ENCODE measurements around the gene EAPP. TPM values are rescaled to one million over a fixed set of nuclear protein-coding genes. Genes with fewer than 3 reads are reported as not detected.

The EAPP gene
- total RNA-seq, 1 experiment from 2014 or later = 32.2 TPM

GRCh38 chr14:34484726-34485125 lies 54.8 kb downstream of the EAPP start (continued):
- TF ChIP-seq CTCF (IDR thresholded peaks at IDR 0.05 in 2 of 3, conservative IDR thresholded peaks at IDR 0.05 in 1 of 3; ENCODE audit: borderline replicate concordance in 1 of 3, insufficient read depth in 1 of 3, low read depth in 2 of 3, low read length in 2 of 3) = no peak

- Histone ChIP-seq H3K4me2 (ENCODE audit: low read length) (no peak overlapping the region), H3K79me2 (ENCODE audit: insufficient read depth, low read length) (no peaks in the 10 kb centered on the region), H4K20me1 (ENCODE audit: insufficient read depth) (no peaks in the 10 kb centered on the region), H2AFZ (ENCODE audit: low read depth, low read length, poor library complexity, severe bottlenecking) (no peak overlapping the region), H3K9ac (ENCODE audit: low read length) (no peak overlapping the region), H3K27ac (ENCODE audit: low read depth, low read length) (no peak overlapping the region), H3K9me3 (ENCODE audit: control insufficient read depth in 1 of 2, insufficient read depth in 1 of 2, low read depth in 1 of 2, low read length in 2 of 2) (no peaks in the 10 kb centered on the region), H3K27me3 (ENCODE audit: insufficient read depth, low read length) (no peaks in the 10 kb centered on the region), H3K36me3 (ENCODE audit: control insufficient read depth in 1 of 2, insufficient read depth in 2 of 2, low read length in 2 of 2) (no peaks in the 10 kb centered on the region), H3K4me1 (ENCODE audit: control insufficient read depth in 1 of 2, insufficient read depth in 2 of 2, low read length in 2 of 2) (no peaks in the 10 kb centered on the region), H3K9me2 (ENCODE audit: insufficient read depth) (no peaks in the 10 kb centered on the region), H3K4me3 (replicated peaks in 1 of 2; ENCODE audit: low read depth in 1 of 2, low read length in 2 of 2) (no peak overlapping the region)
- ChIA-PET CTCF (no interaction called here), POLR2A (interaction anchor here (0.6 kb wide), 1 partner anchor 814 kb away, joined by 4 read pairs; no protein-coding TSS in a partner anchor), RAD21 (ENCODE audit: low non-redundant PET in 1 of 2, low total read pairs in 2 of 2, uncharacterized antibody in 2 of 2, unreplicated experiment in 2 of 2) (no interaction called here)
- DNase-seq (ENCODE audit: low read depth, low spot score) (no peak), ATAC-seq (no peak)
- no TSS peak for BruUV-seq (replicated peaks)
- TF ChIP-seq YY1 (IDR thresholded peaks at IDR 0.05; ENCODE audit: extremely low read depth, insufficient replicate concordance, low read depth, low read length) = no peak
- no peak for TF ChIP-seq CBX3 (IDR thresholded peaks at IDR 0.05; ENCODE audit: low read depth)
- no peak for TF ChIP-seq POLR2AphosphoS5 (IDR thresholded peaks at IDR 0.05; ENCODE audit: low read depth, low read length)
- no peak for TF ChIP-seq MAX (IDR thresholded peaks at IDR 0.05)
- no peak for TF ChIP-seq EGR1 (IDR thresholded peaks at IDR 0.05; ENCODE audit: low read depth)
- TF ChIP-seq FOSL1 (IDR thresholded peaks at IDR 0.05; ENCODE audit: low read depth) = no peak
- no peak for TF ChIP-seq TCF7L2 (IDR thresholded peaks at IDR 0.05; ENCODE audit: borderline replicate concordance, extremely low read depth, insufficient read depth, insufficient read length)
- TF ChIP-seq EZH2phosphoT487 (IDR thresholded peaks at IDR 0.05; ENCODE audit: borderline replicate concordance) = no peak
- no peak for TF ChIP-seq EZH2 (IDR thresholded peaks at IDR 0.05)
- TF ChIP-seq CTCF (IDR thresholded peaks at IDR 0.05 in 2 of 3, conservative IDR thresholded peaks at IDR 0.05 in 1 of 3; ENCODE audit: borderline replicate concordance in 1 of 3, insufficient read depth in 1 of 3, low read depth in 2 of 3, low read length in 2 of 3) = no peak
- TF ChIP-seq SP1 (IDR thresholded peaks at IDR 0.05; ENCODE audit: low read depth) = no peak
- TF ChIP-seq ATF3 (IDR thresholded peaks at IDR 0.05) = no peak
- TF ChIP-seq RAD21 (IDR thresholded peaks at IDR 0.05; ENCODE audit: low read depth) = no peak
- TF ChIP-seq JUND (IDR thresholded peaks at IDR 0.05) = no peak
- TF ChIP-seq ZFX (IDR thresholded peaks at IDR 0.05) = no peak
- intact Hi-C loops (cut with micrococcal nuclease) = no loop called here
These were observed 57.0 kb downstream of the EAPP start for GRCh38 chr14:34482463-34482862.
